ENCODE results near the gene MPV17L2.

Gene MPV17L2

DNA sequence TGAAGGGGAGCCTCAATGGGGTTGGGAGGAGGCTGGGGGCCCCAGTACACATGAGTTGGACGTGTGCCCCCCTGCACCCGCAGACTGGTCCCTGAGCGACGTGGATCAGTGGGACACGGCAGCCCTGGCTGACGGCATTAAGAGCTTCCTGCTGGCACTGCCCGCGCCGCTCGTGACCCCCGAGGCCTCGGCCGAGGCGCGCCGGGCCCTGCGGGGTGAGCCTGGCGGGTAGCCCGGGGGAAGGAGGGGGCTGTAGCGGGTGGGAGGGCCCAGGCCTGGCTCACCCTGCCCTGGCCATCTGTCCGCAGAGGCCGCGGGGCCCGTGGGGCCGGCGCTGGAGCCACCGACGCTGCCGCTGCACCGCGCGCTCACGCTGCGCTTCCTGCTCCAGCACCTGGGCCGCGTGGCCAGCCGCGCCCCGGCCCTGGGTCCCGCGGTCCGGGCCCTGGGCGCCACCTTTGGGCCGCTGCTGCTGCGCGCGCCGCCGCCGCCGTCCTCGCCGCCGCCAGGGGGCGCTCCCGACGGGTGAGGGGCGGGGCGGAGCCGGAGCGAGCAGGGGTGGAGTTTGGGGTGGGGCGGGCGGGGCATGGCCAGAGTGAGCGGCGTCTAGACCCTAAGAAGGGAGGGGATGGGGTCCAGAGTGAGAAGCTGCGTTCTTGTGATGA is 31.9 kb upstream of the MPV17L2 start:
- peak; percentile 78 for DNase-seq

DNA sequence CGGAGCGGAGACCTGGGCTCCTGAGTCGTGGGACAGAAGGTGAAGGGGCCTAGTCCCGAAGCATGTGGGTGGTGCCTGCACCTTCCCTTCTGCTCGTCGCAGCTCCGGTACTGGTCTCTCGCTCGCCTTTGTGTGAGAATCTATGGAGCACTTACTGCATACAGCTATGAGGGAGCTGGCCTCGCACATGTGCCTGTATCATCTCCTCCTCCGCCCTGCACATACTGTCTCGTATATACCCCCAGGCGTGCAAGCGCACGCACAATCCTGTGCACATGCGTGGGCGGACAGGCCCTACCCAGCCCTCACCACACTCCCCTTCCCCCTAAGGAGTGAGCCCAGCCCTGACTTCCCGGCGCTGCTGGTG is 31.4 kb upstream of the MPV17L2 start:
- DNase-seq = no peak

GRCh38 chr19:18164072-18164471 is 28.9 kb upstream of the MPV17L2 start:
- no peak for DNase-seq

GRCh38 chr19:18165794-18166544 is 27.0 kb upstream of the MPV17L2 start:
- no peak for DNase-seq

GRCh38 chr19:18167011-18167410 is 26.0 kb upstream of the MPV17L2 start:
- no peak for DNase-seq

DNA sequence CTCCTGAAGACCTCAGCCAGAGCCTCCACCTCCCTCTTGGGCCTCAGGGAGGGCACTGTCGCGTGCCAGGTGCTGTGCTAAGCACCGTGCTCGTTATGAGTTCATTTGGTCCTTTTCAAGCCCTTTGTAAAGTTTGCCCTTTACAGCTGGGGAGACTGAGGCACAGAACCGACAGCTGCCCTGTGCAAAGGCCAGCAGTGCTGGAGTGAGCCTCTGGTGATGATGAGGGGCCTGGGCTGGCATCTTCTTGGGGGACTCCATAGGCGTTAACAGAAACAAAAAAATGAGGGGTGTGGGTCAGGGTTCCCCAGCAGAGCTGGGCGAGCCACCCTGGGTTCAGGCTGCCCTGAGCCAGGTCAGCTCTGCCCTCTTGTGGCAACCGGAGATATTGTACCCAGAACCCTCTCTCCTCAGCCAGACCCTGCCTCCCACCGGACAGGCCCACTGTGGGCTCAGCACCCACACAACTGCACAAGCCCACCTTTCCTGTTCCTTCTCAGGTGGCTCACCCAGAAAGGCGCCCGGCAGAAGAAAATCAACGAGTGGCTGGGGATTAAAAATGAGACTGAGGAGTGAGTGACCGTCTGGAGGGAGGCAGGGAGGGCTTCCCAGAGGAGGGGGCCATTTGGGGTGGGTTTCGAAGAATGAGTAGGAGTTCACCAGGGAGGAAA is 24.9 kb upstream of the MPV17L2 start:
- peak; percentile 57 for DNase-seq

DNA sequence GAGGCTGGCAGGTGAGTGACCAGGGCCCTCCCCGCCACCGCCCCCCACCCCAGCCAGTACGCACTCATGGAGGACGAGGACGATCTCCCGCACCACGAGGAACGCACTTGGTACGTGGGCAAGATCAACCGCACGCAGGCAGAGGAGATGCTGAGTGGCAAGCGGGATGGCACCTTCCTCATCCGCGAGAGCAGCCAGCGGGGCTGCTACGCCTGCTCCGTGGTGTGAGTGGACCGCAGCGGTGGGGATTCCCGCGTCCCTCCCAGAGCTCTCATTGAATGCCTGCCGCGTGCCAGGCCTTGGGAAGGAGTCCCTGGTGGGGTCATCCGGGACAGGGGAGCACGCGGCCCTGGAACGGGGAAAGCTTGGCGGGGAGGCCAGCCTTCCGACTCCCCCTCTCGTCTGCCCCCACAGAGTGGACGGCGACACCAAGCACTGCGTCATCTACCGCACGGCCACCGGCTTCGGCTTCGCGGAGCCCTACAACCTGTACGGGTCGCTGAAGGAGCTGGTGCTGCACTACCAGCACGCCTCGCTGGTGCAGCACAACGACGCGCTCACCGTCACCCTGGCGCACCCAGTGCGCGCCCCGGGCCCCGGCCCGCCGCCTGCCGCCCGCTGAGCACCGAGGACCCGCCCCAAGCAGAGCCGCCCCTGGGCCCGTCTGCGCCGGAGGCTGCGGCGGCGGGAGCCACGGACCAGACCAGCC is 24.2 kb upstream of the MPV17L2 start:
- DNase-seq = no peak

DNA sequence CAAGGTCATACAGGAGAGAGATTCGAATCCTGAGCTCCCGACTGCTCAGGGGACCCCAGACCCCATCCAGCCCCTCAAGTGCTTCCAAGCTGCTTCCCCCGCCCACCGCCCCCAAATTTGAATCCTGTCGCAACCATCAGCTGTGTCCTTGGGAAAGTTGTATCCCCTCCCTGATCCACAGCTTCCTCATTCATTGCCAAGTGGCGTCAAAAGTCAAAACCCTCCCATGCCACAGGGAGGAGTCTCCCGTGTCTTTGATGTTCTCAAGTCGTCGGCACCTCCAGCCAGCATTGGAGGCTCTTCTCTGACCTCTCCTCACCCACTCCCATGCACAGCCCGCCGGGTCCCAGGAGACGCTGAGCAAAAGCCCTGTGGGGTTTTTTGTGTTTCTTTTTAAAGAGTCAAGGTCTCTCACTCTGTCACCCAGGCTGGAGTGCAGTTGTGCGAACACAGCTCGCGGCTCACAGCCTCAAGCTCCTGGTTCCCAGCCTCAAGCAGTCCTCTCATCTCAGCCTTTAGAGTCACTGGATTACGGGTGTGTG is 22.2 kb upstream of the MPV17L2 start:
- no peak for DNase-seq

DNA sequence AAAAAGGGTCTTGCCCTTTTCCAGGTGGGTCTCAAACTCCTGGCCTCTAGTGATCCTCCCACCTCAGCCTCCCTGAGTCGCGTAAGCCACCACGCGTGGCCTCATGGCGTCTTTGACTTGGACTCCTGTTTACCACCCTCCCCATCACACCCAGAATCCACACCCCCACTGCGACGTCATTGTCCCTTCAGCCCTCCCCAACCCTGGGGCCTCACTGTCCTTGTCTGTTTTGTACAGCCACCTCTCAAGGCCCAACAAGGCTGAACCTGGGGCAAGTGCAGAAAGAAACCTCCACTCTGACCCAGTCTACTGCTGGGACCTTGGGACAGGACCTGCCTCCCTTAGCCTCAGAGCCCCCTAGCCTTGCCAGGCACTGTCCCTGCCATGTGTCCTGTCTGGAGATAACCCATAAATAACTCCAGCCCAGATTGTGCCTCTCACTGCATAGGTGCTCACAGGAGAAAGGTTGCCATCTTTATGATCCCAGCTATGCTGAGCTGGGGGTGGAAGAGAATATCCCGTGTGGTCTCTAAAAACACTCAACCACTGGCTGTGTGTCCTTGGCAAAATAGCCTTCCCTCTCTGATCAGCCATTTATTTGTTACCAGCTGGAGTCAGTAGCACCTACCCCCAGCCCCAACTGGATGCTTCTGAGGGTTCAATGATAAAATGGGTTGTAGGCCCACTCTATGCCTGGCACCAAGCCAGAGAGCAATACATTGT is 21.3 kb upstream of the MPV17L2 start:
- DNase-seq = no peak

DNA sequence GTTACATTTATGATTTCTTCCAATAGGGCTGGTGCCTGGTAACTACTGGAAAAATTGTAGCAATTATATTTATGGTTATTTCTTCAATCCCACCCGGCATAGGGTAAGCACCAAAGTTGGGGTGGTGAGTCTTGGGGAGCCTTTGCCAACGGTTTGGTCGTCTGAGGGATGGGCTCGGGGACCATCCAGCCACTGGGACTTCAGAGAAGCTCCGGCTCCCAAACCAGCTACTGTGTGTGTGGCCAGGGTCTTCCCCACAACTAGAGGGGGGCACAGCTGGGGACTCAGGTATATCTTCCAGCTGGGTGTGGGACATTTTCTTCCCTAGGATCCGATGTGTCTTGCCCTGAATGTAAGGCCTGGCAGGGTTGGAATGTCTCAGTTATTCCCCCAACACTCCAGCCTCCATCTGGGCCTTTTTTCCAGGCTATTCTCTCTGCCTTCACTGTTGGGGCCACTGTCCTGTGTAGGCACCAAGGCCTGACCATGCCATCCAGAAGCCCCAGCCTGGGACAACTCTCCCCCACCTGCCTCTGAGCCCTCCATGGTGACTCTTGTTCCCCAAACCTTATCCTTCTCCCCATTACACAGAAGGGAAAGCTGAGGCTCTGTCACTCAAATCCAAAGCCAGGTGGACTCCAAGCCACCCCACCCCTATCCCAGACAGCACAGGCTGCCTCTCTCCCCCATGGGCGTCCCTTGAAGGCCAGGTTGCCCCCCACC is 20.5 kb upstream of the MPV17L2 start:
- no peak for DNase-seq

DNA sequence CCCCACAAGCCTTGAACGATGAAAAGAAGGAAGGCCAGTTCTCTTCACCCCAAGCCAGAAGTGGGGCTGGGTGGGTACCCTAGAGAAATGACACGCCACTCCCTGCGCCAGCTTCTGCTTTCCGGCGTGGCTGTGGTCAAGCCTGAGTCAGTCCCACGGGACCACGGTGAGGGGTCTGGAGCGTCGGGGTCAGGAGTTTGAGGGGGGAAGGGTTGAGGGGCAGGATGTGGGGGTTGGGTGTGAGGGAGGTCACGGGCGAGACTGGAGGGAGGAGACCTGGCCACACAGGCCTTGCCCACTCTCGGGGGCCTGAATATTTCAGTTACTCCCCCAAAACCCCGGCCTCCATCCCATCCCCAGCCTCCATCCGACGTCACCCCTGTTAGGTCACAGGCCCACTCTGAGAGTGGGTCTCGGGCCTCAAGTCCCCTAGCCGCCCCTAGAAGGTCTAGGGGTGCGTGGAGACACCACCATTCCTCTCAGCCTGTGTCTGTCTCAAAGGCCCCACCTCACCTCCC is 19.9 kb upstream of the MPV17L2 start:
- no peak for DNase-seq

DNA sequence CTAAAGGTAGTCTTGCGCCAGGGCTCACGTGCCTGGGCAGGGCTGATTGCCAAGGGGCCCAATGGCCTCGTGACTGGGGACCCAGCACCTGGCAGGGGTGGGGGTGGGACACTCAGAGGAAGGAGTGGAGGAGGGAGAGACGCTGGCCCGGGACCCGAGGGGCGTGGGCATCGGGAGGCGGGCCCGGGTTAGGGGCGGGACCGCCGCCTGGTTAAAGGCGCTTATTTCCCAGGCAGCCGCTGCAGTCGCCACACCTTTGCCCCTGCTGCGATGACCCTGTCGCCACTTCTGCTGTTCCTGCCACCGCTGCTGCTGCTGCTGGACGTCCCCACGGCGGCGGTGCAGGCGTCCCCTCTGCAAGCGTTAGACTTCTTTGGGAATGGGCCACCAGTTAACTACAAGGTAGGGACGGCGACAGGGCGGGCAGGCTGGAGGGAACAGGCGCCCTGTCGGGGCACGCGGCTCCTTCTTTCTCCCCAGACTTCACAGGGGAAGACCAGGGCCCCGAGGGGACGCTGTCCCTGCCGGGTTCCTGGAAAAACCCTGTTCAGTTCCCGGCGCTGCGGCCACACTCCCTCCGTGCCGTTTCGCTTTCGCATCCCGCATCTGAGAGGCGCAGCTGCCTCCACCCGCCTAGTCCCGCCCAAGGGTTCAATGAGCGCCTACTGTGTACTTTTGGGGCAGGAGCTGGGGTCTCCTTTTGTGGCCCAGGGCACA is 19.3 kb upstream of the MPV17L2 start, which contains the start of gene IFI30:
TSS of gene IFI30 (plus strand) at position 242 of the 717 bp plus-strand sequence. CDS start at position 271, 29 bp downstream.
- peak; percentile 54 for DNase-seq

DNA sequence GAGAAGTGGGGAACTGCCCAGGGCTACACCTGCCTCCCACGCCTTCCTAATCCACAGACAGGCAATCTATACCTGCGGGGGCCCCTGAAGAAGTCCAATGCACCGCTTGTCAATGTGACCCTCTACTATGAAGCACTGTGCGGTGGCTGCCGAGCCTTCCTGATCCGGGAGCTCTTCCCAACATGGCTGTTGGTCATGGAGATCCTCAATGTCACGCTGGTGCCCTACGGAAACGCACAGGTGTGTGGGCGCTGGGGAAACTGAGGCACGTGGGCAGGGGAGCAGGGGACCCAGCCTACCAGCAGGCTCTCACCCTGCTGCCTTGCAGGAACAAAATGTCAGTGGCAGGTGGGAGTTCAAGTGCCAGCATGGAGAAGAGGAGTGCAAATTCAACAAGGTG is 18.0 kb upstream of the MPV17L2 start:
- no peak for DNase-seq

GRCh38 chr19:18176367-18177310 is 16.4 kb upstream of the MPV17L2 start:
- no peak for DNase-seq

GRCh38 chr19:18179957-18180356 is 13.1 kb upstream of the MPV17L2 start:
- no peak for DNase-seq

GRCh38 chr19:18183529-18183928 is 9.5 kb upstream of the MPV17L2 start:
- no peak for DNase-seq

DNA sequence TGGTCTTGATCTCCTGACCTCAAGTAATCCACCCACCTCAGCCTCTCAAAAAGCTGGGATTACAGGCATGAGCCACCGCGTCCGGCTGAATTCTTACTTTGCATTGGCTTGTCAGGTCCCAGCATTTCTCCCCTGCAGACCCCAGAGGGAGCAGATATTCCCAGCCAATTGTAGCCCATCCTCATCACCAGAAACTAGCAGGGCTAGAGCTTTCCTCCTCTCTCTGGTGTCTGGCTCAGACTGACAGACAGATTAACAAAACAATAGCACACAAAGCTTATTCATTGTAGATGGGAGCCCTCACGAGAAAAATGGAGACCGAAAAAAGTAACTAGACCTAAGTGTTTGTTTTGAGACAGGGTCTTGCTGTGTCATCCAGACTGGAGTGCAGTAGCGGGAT is 7.5 kb upstream of the MPV17L2 start:
- DNase-seq = no peak

- no peak for DNase-seq
These were observed 2.7 kb upstream of the MPV17L2 start for GRCh38 chr19:18190278-18190677.

- DNase-seq = no peak
These were observed 1.4 kb upstream of the MPV17L2 start for GRCh38 chr19:18191640-18192062.
